H1 (cell line): Measurements from ENCODE around the gene HPN.
"Not testable (repeated sequence)": the region's sequence is repeated elsewhere in the genome, so short reads cannot be mapped to it uniquely, and the experiment has no call there.

Source experiments
- CBX8 ChIP-seq: fragments of 300-800, 300-1000 bp; sonication (generic); IDR thresholded peaks from 2 replicates; pipeline ENCODE4 v1.7.1; 2016; ENCODE audit warnings: low read depth, low read length, borderline replicate concordance
- CTCF ChIP-seq, 3 experiments: IDR thresholded peaks; 1 replicate in 2 of 3; 2 replicates in 1 of 3; pipeline versions ENCODE4 v1.5.1 to v1.6.1; 2011; ENCODE audit warnings: low read length in 3 of 3, mild to moderate bottlenecking in 3 of 3, inconsistent platforms in 2 of 3, low read depth in 1 of 3, moderate library complexity in 1 of 3; ENCODE audit not compliant: insufficient read depth in 1 of 3; ENCODE audit errors: control extremely low read depth in 1 of 3
- EP300 ChIP-seq, 2 experiments: IDR thresholded peaks; 1 replicate in 1 of 2; 2 replicates in 1 of 2; pipeline ENCODE4 v1.6.1; 2011 to 2012; ENCODE audit warnings: low read depth in 2 of 2, low read length in 2 of 2, mild to moderate bottlenecking in 2 of 2, borderline replicate concordance in 1 of 2, inconsistent platforms in 1 of 2, moderate library complexity in 1 of 2
- HDAC2 ChIP-seq, 2 experiments: fragments of 300-600 bp in 1 of 2; sonication (generic) in 1 of 2; IDR thresholded peaks; 2 replicates each; pipeline ENCODE4 v1.6.1; 2011 to 2012; ENCODE audit warnings: low read depth in 2 of 2, low read length in 2 of 2, mild to moderate bottlenecking in 2 of 2, moderate library complexity in 2 of 2, borderline replicate concordance in 1 of 2, inconsistent platforms in 1 of 2
- JUND ChIP-seq: IDR thresholded peaks from 2 replicates; pipeline ENCODE4 v1.6.1; 2011; ENCODE audit warnings: mild to moderate bottlenecking, improper control_type of control experiment, low read length
- KDM1A ChIP-seq: fragments of 200-600, 300-600 bp; sonication (generic); IDR thresholded peaks from 2 replicates; pipeline ENCODE4 v1.7.1; 2016; ENCODE audit warnings: mild to moderate bottlenecking, low read length, borderline replicate concordance
- MAFK ChIP-seq: IDR thresholded peaks from 2 replicates; pipeline ENCODE4 v1.6.1; 2012; ENCODE audit warnings: low read depth, mild to moderate bottlenecking, improper control_type of control experiment, low read length
- NRF1 ChIP-seq: IDR thresholded peaks from 2 replicates; pipeline ENCODE4 v1.6.1; 2011; ENCODE audit warnings: mild to moderate bottlenecking, low read depth, low read length, improper control_type of control experiment
- POLR2A ChIP-seq, 2 experiments: IDR thresholded peaks; 1 replicate in 1 of 2; 2 replicates in 1 of 2; pipeline ENCODE4 v1.6.1; 2011; ENCODE audit warnings: low read depth in 2 of 2, low read length in 2 of 2, mild to moderate bottlenecking in 2 of 2; ENCODE audit errors: control extremely low read depth in 1 of 2
- POLR2AphosphoS5 ChIP-seq: IDR thresholded peaks from 2 replicates; pipeline ENCODE4 v1.6.1; 2011; ENCODE audit warnings: low read depth, low read length
- RFX5 ChIP-seq: IDR thresholded peaks from 2 replicates; pipeline ENCODE4 v1.6.1; 2011; ENCODE audit warnings: low read depth, low read length, improper control_type of control experiment, borderline replicate concordance
- SIN3A ChIP-seq, 2 experiments: IDR thresholded peaks in 1 of 2; conservative IDR thresholded peaks in 1 of 2; 2 replicates each; pipeline ENCODE4 v1.6.1; 2011 to 2012; ENCODE audit warnings: low read length in 2 of 2, improper control_type of control experiment in 1 of 2, low read depth in 1 of 2, mild to moderate bottlenecking in 1 of 2
- SUZ12 ChIP-seq: fragments of 200-600 bp; sonication (generic); IDR thresholded peaks from 2 replicates; pipeline ENCODE4 v1.6.1; 2012; ENCODE audit warnings: mild to moderate bottlenecking, inconsistent platforms, low read length, moderate library complexity, mixed read lengths
- TF ChIP-seq, protein P1 (sequence below): IDR thresholded peaks from 2 replicates; pipeline ENCODE4 v1.6.1; 2012; ENCODE audit warnings: inconsistent platforms

GRCh38 chr19:35029275-35029736, 12.2 kb upstream of the HPN start:
- not testable (repeated sequence) for TF ChIP-seq CBX8; MAFK; POLR2A (IDR thresholded peaks at IDR 0.05; ENCODE audit: control extremely low read depth in 1 of 2, low read depth in 2 of 2, low read length in 2 of 2); SIN3A (conservative IDR thresholded peaks at IDR 0.05 in 1 of 2, IDR thresholded peaks at IDR 0.05 in 1 of 2; ENCODE audit: low read depth in 1 of 2, low read length in 2 of 2); POLR2AphosphoS5; CTCF (IDR thresholded peaks at IDR 0.05; ENCODE audit: control extremely low read depth in 1 of 3, insufficient read depth in 1 of 3, low read depth in 1 of 3, low read length in 3 of 3); JUND; KDM1A; HDAC2 (IDR thresholded peaks at IDR 0.05; ENCODE audit: borderline replicate concordance in 1 of 2, low read depth in 2 of 2, low read length in 2 of 2); NRF1; RFX5; SUZ12; EP300 (IDR thresholded peaks at IDR 0.05; ENCODE audit: borderline replicate concordance in 1 of 2, low read depth in 2 of 2, low read length in 2 of 2)
- TF ChIP-seq, protein P1, sequence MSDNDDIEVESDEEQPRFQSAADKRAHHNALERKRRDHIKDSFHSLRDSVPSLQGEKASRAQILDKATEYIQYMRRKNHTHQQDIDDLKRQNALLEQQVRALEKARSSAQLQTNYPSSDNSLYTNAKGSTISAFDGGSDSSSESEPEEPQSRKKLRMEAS, result not testable (repeated sequence)
